Astrocyte (in vitro differentiated cells and primary cell): ENCODE data around the gene IRGQ.

ENCODE experiments used
- CTCF ChIP-seq: IDR thresholded peaks from 2 replicates; pipeline ENCODE4 v1.5.1; 2011; ENCODE audit warnings: low read depth, mild to moderate bottlenecking, inconsistent platforms, low read length, moderate library complexity; ENCODE audit not compliant: insufficient read depth
- EZH2 ChIP-seq: IDR thresholded peaks from 2 replicates; pipeline ENCODE4 v1.6.1; 2012; ENCODE audit warnings: mild to moderate bottlenecking, low read length, inconsistent platforms; ENCODE audit not compliant: insufficient read depth

- TF ChIP-seq CTCF, result no peak
- no peak for TF ChIP-seq EZH2
Observed at GRCh38 chr19:43562698-43563241, 33.2 kb downstream of the IRGQ start.
